Measurements from ENCODE around the gene ZNF808. TPM values are rescaled to one million over a fixed set of nuclear protein-coding genes. Genes with fewer than 3 reads are reported as not detected.
"Not testable (repeated sequence)": the region's sequence is repeated elsewhere in the genome, so short reads cannot be mapped to it uniquely, and the experiment has no call there.

Gene ZNF808
- total RNA-seq, 1 experiment from 2014 or later, result 35.7 TPM

DNA sequence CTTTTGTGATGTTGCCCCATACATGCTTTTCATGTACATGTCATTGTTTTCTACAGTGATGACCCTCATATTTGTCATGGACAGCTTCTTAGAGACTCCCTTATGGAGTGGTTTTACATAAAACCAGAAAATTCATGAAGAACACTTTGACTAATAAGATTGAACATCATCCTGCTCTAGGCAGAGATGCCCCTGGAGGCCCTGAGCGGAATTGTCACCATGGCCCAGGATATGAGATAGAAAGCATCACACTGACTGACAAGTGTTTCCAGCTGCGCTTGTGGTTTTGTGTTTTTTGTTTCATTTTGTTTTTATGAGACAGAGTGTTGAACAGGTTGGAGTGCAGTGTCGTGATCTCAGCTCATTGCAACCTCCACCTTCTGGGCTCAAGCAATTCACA lies 64.8 kb downstream of the ZNF808 start:
- no peak overlapping the region for H3K4me2 ChIP-seq (ENCODE audit: insufficient read depth, insufficient read length, low read length)

GRCh38 chr19:52593441-52593840 lies 66.0 kb downstream of the ZNF808 start:
- H4K91ac ChIP-seq (ENCODE audit: insufficient read length, low read depth, low read length); H4K8ac ChIP-seq (replicated peaks; ENCODE audit: insufficient read length, low read depth, low read length); H3K9me3 Mint-ChIP-seq; H3K9ac ChIP-seq (ENCODE audit: extremely low read depth, insufficient read length, low read length); H2BK15ac ChIP-seq (ENCODE audit: low read depth, low read length); H2BK120ac ChIP-seq (ENCODE audit: low read depth, low read length, poor library complexity, severe bottlenecking); H3K9me3 ChIP-seq (ENCODE audit: control insufficient read depth, low read depth, low read length); H3K4me2 ChIP-seq (ENCODE audit: insufficient read depth, insufficient read length, low read length); H3K27ac Mint-ChIP-seq; H3K4me3 Mint-ChIP-seq; H2BK20ac ChIP-seq (ENCODE audit: low read depth, low read length, poor library complexity, severe bottlenecking); H3K18ac ChIP-seq (ENCODE audit: insufficient read length, low read depth, low read length); H3K27me3 Mint-ChIP-seq (ENCODE audit: low read depth); H4K20me1 ChIP-seq (ENCODE audit: control insufficient read depth, insufficient read depth, insufficient read length); H3K79me2 ChIP-seq (ENCODE audit: insufficient read depth, low read length); H3K79me1 ChIP-seq (ENCODE audit: insufficient read depth, low read depth, low read length, poor library complexity, severe bottlenecking); H4K5ac ChIP-seq (ENCODE audit: insufficient read length, low read depth, low read length); H3K4ac ChIP-seq (ENCODE audit: low read depth, low read length); H3K23ac ChIP-seq (ENCODE audit: insufficient read length, low read depth, low read length); H3K27ac ChIP-seq (ENCODE audit: insufficient read length, low read depth, low read length); H2BK5ac ChIP-seq (ENCODE audit: insufficient read length, low read length); H3K56ac ChIP-seq (ENCODE audit: insufficient read length, low read depth, low read length); H2AFZ ChIP-seq (ENCODE audit: low read length); H3T11ph ChIP-seq (ENCODE audit: low read length); H3K27me3 ChIP-seq (ENCODE audit: insufficient read depth, low read length); H2BK12ac ChIP-seq (ENCODE audit: insufficient read length, low read depth, low read length); H3K4me1 ChIP-seq (ENCODE audit: insufficient read depth, low read length); H3K14ac ChIP-seq (ENCODE audit: insufficient read depth, low read length); DNase-seq; H3K4me1 Mint-ChIP-seq; H3K23me2 ChIP-seq (ENCODE audit: insufficient read length, low read depth, low read length, poor library complexity, severe bottlenecking); H2AK5ac ChIP-seq (ENCODE audit: insufficient read length, low read length): not testable (repeated sequence)
- peaks cover 43 to 69% (median 55%) of the 10 kb centered on the region in 3 experiments for H3K36me3 Mint-ChIP-seq (ENCODE audit: insufficient read depth in 1 of 3, low read depth in 3 of 3)
- no CpG with 5 or more reads among the region's 25 CpGs for WGBS (ENCODE audit: extremely low coverage, insufficient read length, low lambda C conversion rate)

More for the DNA sequence above, 64.8 kb downstream of the ZNF808 start:
- Histone ChIP-seq H3T11ph (ENCODE audit: low read length) (no peak overlapping the region), H2BK20ac (ENCODE audit: low read depth, low read length, poor library complexity, severe bottlenecking) (no peak overlapping the region), H2BK5ac (ENCODE audit: insufficient read length, low read length) (no peak overlapping the region), H3K23me2 (ENCODE audit: insufficient read length, low read depth, low read length, poor library complexity, severe bottlenecking) (no peaks in the 10 kb centered on the region), H2BK12ac (ENCODE audit: insufficient read length, low read depth, low read length) (no peak overlapping the region), H3K4ac (ENCODE audit: low read depth, low read length) (no peak overlapping the region), H4K91ac (ENCODE audit: insufficient read length, low read depth, low read length) (no peak overlapping the region), H3K14ac (ENCODE audit: insufficient read depth, low read length) (no peak overlapping the region), H3K9me3 (ENCODE audit: control insufficient read depth, low read depth, low read length) (no peaks in the 10 kb centered on the region), H4K20me1 (ENCODE audit: control insufficient read depth, insufficient read depth, insufficient read length) (no peaks in the 10 kb centered on the region), H2BK120ac (ENCODE audit: low read depth, low read length, poor library complexity, severe bottlenecking) (no peak overlapping the region), H2AFZ (ENCODE audit: low read length) (no peak overlapping the region), H3K27ac (ENCODE audit: insufficient read length, low read depth, low read length) (no peak overlapping the region), H3K79me2 (ENCODE audit: insufficient read depth, low read length) (no peaks in the 10 kb centered on the region), H4K5ac (ENCODE audit: insufficient read length, low read depth, low read length) (no peak overlapping the region), H3K79me1 (ENCODE audit: insufficient read depth, low read depth, low read length, poor library complexity, severe bottlenecking) (no peaks in the 10 kb centered on the region), H2BK15ac (ENCODE audit: low read depth, low read length) (no peak overlapping the region), H3K18ac (ENCODE audit: insufficient read length, low read depth, low read length) (no peak overlapping the region), H3K56ac (ENCODE audit: insufficient read length, low read depth, low read length) (no peak overlapping the region), H3K4me1 (ENCODE audit: insufficient read depth, low read length) (no peaks in the 10 kb centered on the region), H3K9ac (ENCODE audit: extremely low read depth, insufficient read length, low read length) (no peak overlapping the region), H3K27me3 (ENCODE audit: insufficient read depth, low read length) (no peaks in the 10 kb centered on the region), H2AK5ac (ENCODE audit: insufficient read length, low read length) (no peak overlapping the region), H3K23ac (ENCODE audit: insufficient read length, low read depth, low read length) (no peak overlapping the region), H4K8ac (replicated peaks; ENCODE audit: insufficient read length, low read depth, low read length) (no peak overlapping the region)
- TF ChIP-seq, protein P1, sequence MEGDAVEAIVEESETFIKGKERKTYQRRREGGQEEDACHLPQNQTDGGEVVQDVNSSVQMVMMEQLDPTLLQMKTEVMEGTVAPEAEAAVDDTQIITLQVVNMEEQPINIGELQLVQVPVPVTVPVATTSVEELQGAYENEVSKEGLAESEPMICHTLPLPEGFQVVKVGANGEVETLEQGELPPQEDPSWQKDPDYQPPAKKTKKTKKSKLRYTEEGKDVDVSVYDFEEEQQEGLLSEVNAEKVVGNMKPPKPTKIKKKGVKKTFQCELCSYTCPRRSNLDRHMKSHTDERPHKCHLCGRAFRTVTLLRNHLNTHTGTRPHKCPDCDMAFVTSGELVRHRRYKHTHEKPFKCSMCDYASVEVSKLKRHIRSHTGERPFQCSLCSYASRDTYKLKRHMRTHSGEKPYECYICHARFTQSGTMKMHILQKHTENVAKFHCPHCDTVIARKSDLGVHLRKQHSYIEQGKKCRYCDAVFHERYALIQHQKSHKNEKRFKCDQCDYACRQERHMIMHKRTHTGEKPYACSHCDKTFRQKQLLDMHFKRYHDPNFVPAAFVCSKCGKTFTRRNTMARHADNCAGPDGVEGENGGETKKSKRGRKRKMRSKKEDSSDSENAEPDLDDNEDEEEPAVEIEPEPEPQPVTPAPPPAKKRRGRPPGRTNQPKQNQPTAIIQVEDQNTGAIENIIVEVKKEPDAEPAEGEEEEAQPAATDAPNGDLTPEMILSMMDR (conservative IDR thresholded peaks at IDR 0.05), result no peak; the same call in 2 of the 3 replicates
- Mint-ChIP-seq H3K36me3 (ENCODE audit: insufficient read depth in 1 of 3, low read depth in 3 of 3) (peaks cover 38 to 65% (median 56%) of the 10 kb centered on the region in 3 experiments), H3K27ac (no peak overlapping the region), H3K4me1 (no peaks in the 10 kb centered on the region), H3K4me3 (no peak overlapping the region), H3K9me3 (peaks cover 0 to 6% of the 10 kb centered on the region in 2 experiments; a peak in 3 of 5 replicates), H3K27me3 (ENCODE audit: low read depth) (no peaks in the 10 kb centered on the region)
- DNase-seq, result no peak
- no CpG with 5 or more reads among the region's 3 CpGs for WGBS (ENCODE audit: extremely low coverage, insufficient read length, low lambda C conversion rate)
